Stimulated activated naive CD4-positive, alpha-beta T cell treated with Interleukin-2 at 50 U/mL for 16 hours (primary cell): Measurements from ENCODE around the gene MTX1.
A peak's percentile ranks its signal among the peaks of the same experiment; 100 is the strongest.

Experiments used
- DNase-seq: peaks from one replicate; lab custom pipeline; 2025; lab: John Stamatoyannopoulos, UW

MTX1 gene

DNA sequence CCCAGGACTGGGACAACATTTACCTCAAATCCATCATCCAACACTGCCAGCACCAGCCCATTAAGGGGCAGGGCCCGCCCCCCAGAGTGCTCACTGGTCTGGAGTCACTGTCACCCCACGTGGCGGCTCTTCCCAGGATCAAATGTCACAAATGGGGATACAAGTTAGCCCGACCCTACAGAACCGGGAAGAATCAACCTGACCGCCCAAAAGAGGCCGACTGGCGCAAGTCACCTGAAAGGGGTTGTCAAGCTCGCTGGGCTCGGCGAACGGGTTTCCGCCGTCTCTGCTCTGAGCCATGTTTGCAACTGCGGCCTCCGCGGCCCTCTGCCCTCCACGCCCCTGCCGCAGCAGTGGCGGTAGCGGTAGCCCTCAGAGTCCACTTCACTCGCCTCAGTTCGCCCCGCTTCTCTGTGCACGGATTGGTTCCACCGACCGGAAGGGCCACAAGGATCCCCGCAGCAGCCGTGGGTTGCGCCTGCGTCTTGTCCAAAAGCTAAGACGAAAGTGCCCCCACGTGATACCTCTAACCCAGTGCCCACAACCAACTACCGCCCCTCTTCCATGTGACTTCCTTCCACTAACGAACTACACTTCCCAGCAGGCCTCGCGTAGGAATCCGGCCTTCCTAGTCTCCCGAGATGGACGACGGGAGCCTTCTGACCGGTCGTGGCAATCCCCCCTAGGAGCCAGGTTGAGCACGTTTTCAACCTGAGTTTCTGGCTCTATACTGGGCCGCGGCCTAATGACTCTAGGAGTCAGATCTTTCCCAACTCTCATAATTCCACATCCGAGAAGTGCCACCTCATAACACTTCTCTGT is 53.6 kb downstream of the MTX1 start, which contains the start of gene SCAMP3:
SCAMP3 (minus strand) TSS at position 509 of the 822 bp plus-strand sequence; CDS start at position 300, 209 bp downstream.
- peak; percentile 89 for DNase-seq

DNA sequence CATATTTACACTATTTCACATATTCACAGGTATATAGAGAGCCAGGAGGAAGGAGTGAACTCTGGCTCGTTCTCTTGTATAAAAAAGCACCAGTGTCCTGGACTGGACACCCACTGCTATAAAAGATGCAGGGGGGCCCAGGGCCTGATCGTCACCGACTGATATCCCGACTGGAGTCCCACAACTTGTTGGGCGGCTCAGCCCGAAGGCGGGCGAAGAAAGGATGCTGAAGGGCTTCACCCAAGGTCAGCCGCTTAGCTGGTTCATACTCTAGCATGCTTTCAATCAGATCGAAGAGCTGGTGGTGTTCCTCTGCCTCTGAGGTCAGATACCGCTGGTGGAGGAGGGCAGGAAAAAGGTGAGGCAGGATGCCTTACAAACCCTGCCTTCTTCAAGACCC is 54.6 kb downstream of the MTX1 start:
- DNase-seq = no peak
